Epithelial cell of esophagus (primary cell): ENCODE results near the gene COL1A1.

Experiments
- DNase-seq: peaks from one replicate; pipeline ENCODE4 v3.0.0; 2010; ENCODE audit warnings: low read depth
- H3K4me3 ChIP-seq: 2 replicates; pipeline ENCODE4 v1.5.1; 2011; ENCODE audit warnings: mild to moderate bottlenecking, low read length, control low read depth
- CTCF ChIP-seq: IDR thresholded peaks from 2 replicates; pipeline ENCODE4 v1.5.1; 2011; ENCODE audit warnings: low read depth, mild to moderate bottlenecking, low read length, control low read depth, inconsistent platforms; ENCODE audit not compliant: insufficient read depth; ENCODE audit errors: missing control alignments

Gene COL1A1

GRCh38 chr17:50174444-50174843 is 27.0 kb downstream of the COL1A1 start:
- no peak for TF ChIP-seq CTCF

GRCh38 chr17:50173335-50173941 is 28.0 kb downstream of the COL1A1 start:
- TF ChIP-seq CTCF, result no peak
- DNase-seq, result peak; percentile 71
- no peak overlapping the region for H3K4me3 ChIP-seq

More at GRCh38 chr17:50174444-50174843, 27.0 kb downstream of the COL1A1 start:
- DNase-seq, result no peak
- H3K4me3 ChIP-seq, result no peak overlapping the region

- H3K4me3 ChIP-seq, result no peak overlapping the region
- TF ChIP-seq CTCF, result no peak
- no peak for DNase-seq
Observed at GRCh38 chr17:50172936-50173334, 28.5 kb downstream of the COL1A1 start.

- no peak for DNase-seq
- no peak overlapping the region for H3K4me3 ChIP-seq
- no peak for TF ChIP-seq CTCF
Observed at GRCh38 chr17:50172130-50172529, 29.3 kb downstream of the COL1A1 start.

GRCh38 chr17:50171371-50172071 is 29.9 kb downstream of the COL1A1 start:
- no peak for TF ChIP-seq CTCF
- DNase-seq, result no peak
- no peak overlapping the region for H3K4me3 ChIP-seq

- no peak overlapping the region for H3K4me3 ChIP-seq
- peak; percentile 84 for DNase-seq
- no peak for TF ChIP-seq CTCF
Observed at GRCh38 chr17:50170662-50171370, 30.6 kb downstream of the COL1A1 start.
